Body of pancreas (tissue), 4 donors: Measurements from ENCODE around the gene UTP14A.

Experiments
- POLR2A ChIP-seq, 3 donors: fragments of 450-650 bp; IDR thresholded peaks; one replicate each; pipeline ENCODE4 v1.6.1; 2016; ENCODE audit warnings: antibody characterized with exemption in 3 of 3, mild to moderate bottlenecking in 2 of 3
- TF ChIP-seq, protein P1 (sequence below), 7 experiments: fragments of 450-650 bp in 4 of 7; fragments of 200-600 bp in 3 of 7; sonication (generic) in 3 of 7; IDR thresholded peaks; one replicate each; pipeline ENCODE4 v1.5.1; 2016 to 2019; ENCODE audit warnings: antibody characterized with exemption in 7 of 7

DNA sequence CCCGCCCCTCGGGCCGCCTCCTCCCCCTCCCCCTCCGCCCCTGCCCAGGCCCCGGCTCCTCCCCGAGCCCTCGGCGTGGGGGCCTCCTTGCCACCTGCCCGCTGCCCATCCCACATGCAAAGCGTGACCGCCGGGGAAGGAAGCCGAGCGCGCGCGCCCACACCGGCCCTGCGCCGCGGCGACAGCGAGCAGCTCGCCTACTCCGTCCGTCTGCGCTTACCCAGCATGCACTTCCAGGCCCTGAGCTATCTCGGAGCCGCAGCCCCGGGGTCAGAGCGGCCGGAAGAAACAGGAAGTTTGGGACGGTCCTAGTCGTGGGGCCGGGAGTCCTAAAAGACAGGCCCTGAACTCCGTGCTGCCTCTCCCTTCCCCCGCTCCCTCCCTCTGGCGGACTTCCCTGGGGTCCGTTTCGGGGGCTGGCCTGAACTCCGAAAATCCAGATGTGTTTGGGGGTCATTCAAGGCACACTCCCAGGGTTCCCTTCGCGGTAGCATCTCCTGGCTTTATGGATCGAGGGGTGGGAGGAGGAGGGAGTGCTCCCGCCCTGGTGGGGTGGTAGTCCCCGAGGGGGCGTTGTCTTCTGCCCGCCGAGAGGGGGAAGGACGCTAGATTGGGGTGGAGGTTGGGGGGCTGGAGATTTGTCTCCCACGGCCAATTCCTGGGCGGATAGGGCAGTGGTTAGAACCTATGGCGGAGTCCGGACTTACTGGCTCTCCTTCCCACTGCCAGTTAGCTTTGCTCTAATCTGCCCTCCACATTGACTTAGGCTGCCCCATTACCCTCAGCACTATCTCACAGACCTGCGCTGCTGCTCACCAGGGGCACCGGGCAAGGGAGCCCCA lies 51.5 kb downstream of the UTP14A start:
- TF ChIP-seq, protein P1, sequence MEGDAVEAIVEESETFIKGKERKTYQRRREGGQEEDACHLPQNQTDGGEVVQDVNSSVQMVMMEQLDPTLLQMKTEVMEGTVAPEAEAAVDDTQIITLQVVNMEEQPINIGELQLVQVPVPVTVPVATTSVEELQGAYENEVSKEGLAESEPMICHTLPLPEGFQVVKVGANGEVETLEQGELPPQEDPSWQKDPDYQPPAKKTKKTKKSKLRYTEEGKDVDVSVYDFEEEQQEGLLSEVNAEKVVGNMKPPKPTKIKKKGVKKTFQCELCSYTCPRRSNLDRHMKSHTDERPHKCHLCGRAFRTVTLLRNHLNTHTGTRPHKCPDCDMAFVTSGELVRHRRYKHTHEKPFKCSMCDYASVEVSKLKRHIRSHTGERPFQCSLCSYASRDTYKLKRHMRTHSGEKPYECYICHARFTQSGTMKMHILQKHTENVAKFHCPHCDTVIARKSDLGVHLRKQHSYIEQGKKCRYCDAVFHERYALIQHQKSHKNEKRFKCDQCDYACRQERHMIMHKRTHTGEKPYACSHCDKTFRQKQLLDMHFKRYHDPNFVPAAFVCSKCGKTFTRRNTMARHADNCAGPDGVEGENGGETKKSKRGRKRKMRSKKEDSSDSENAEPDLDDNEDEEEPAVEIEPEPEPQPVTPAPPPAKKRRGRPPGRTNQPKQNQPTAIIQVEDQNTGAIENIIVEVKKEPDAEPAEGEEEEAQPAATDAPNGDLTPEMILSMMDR (IDR thresholded peaks at IDR 0.05) = no peak
- peak; percentile 22 to 73 (median 71) for TF ChIP-seq POLR2A (IDR thresholded peaks at IDR 0.05)
